Measurements from ENCODE around the gene ZNF488.

Gene ZNF488

DNA sequence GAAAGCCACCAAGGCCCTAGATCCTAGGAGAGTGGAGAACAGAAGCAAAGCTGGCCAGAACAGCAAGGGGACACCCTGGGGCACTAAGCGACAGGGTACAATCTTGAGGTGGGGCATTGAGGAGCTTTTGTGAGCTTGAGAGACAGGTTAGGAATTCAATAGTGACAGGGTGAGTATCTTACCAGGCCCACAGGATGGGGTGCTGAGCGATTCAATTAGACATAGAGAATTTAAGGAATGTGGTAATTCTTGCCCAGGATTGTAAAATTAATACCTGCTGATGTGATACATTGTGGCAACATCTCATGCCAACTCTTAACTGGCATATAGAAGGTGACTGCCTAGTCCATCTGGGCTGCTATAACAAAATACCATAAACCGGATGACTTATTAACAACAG lies 21.9 kb downstream of the ZNF488 start:
- no peak overlapping the region for H3K9ac ChIP-seq (ENCODE audit: insufficient read length)
- no peak overlapping the region for H3K27ac ChIP-seq
- no peaks in the 10 kb centered on the region for H3K36me3 ChIP-seq (ENCODE audit: insufficient read depth, low read length)
- TF ChIP-seq EZH2 (IDR thresholded peaks at IDR 0.05) (no peak), FOXP2 (optimal IDR thresholded peaks at IDR 0.05; ENCODE audit: control extremely low read depth, extremely low read length, insufficient read depth) (no peak), POLR2AphosphoS5 (IDR thresholded peaks at IDR 0.05; ENCODE audit: borderline replicate concordance, low read depth, low read length) (no peak)
- no peak for DNase-seq (ENCODE audit: low read depth, low spot score)
- H3K9me3 ChIP-seq (ENCODE audit: low read depth, low read length): no peaks in the 10 kb centered on the region
- H3K4me3 ChIP-seq: no peak overlapping the region

DNA sequence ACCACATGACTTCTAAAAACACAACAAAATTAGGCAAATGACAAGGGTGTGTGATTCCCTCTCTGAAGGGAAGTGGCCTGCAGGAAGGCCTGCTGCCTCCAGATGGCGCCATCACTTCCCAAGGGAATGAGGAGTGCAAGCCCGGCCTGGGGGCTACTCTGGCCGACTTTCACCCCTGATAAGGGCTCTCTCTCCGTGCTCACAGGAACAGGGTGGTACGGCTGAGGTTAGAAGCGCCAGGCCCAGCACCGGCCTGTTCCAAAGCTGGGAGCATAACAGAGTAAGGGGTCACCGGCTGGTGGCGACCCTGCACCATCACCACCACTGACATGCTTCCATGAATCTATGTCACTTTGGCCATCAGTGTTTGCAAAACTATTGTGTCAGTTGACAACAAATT lies 22.8 kb downstream of the ZNF488 start:
- no peak for TF ChIP-seq FOXP2 (optimal IDR thresholded peaks at IDR 0.05; ENCODE audit: control extremely low read depth, extremely low read length, insufficient read depth)
- Histone ChIP-seq H3K27ac (no peak overlapping the region), H3K9me3 (ENCODE audit: low read depth, low read length) (no peaks in the 10 kb centered on the region), H3K36me3 (ENCODE audit: insufficient read depth, low read length) (no peaks in the 10 kb centered on the region), H3K9ac (ENCODE audit: insufficient read length) (no peak overlapping the region), H3K4me3 (no peak overlapping the region)
- DNase-seq (ENCODE audit: low read depth, low spot score): no peak

DNA sequence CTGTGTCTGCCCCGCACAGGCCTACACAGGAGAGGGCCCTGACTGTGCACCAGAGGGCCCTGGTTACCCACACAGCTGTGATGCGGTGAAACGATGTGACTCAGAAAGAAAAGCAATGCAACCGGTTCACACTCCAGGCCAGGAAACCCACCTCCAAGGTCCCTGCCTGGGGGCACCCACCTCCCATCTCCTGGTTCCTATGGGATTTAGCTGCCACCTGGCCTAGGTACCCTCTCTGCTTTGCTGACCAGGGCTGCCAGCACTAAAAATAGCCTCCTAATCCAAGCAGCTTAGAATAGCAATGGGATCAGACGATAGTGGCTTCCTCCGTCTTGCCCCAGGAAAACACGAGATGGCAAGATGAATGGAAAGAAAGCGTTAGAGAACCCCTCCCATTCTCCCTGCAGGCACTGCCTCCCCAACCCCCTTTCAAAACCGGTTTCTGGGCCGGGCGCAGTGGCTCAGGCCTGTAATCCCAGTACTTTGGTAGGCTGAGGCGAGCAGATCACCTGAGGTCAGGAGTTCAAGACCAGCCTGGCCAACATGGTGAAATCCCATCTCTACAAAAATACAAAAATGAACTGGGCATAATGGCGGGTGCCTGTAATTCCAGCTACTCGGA lies 23.6 kb downstream of the ZNF488 start:
- Histone ChIP-seq H3K36me3 (ENCODE audit: insufficient read depth, low read length) (no peaks in the 10 kb centered on the region), H3K9me3 (ENCODE audit: low read depth, low read length) (no peaks in the 10 kb centered on the region), H3K27ac (no peak overlapping the region)

DNA sequence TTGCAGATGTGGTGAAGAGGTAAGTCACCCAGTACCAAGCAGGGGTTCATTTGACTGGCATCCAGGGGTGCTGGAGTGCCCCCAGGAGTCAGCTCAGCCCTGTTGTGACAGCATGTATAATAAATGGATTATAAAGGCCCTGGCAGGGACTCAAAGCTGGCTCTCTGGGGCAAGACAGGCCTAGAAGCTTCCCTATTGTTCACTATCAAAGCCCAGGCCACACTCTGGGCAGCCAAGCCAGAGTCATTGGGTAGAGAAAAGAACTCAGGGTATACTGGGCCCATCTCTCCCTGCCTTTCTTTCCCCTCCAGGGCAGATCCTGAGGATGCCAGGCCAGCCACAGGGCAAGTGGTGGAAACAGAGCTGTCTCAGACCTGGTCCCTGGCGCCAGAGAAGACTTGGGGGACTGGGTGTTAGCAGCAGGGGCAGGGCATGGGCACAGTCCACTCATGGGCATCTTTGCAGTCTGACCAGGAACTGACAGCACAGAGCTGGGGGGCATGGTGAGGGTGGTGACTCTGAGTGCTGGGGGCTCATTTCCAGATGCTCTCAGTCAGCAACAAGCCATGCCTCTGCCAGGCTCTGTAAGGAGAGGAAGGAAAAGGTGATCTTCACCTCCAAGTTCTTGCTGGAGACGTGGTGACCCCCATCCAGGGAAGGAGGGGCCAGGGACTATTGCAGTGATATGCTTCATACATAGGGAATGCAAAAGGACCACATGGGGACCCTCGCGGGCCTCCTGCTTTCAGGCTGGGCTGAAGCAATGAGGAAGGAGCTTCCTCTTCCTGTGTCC lies 24.3 kb downstream of the ZNF488 start:
- no peak for DNase-seq (ENCODE audit: low read depth, low spot score)
- TF ChIP-seq POLR2AphosphoS5 (IDR thresholded peaks at IDR 0.05; ENCODE audit: borderline replicate concordance, low read depth, low read length) (no peak), FOXP2 (optimal IDR thresholded peaks at IDR 0.05; ENCODE audit: control extremely low read depth, extremely low read length, insufficient read depth) (no peak), EZH2 (IDR thresholded peaks at IDR 0.05) (no peak)
- no peaks in the 10 kb centered on the region for H3K36me3 ChIP-seq (ENCODE audit: insufficient read depth, low read length)
- no peaks in the 10 kb centered on the region for H3K9me3 ChIP-seq (ENCODE audit: low read depth, low read length)
- no peak overlapping the region for H3K9ac ChIP-seq (ENCODE audit: insufficient read length)
- no peak overlapping the region for H3K27ac ChIP-seq
- H3K4me3 ChIP-seq: no peak overlapping the region

More for the DNA sequence above, 23.6 kb downstream of the ZNF488 start:
- no peak for TF ChIP-seq EZH2 (IDR thresholded peaks at IDR 0.05)
- no peak for TF ChIP-seq POLR2AphosphoS5 (IDR thresholded peaks at IDR 0.05; ENCODE audit: borderline replicate concordance, low read depth, low read length)
- TF ChIP-seq FOXP2 (optimal IDR thresholded peaks at IDR 0.05; ENCODE audit: control extremely low read depth, extremely low read length, insufficient read depth): no peak
- Histone ChIP-seq H3K4me3 (no peak overlapping the region), H3K9ac (ENCODE audit: insufficient read length) (no peak overlapping the region)
- no peak for DNase-seq (ENCODE audit: low read depth, low spot score)

DNA sequence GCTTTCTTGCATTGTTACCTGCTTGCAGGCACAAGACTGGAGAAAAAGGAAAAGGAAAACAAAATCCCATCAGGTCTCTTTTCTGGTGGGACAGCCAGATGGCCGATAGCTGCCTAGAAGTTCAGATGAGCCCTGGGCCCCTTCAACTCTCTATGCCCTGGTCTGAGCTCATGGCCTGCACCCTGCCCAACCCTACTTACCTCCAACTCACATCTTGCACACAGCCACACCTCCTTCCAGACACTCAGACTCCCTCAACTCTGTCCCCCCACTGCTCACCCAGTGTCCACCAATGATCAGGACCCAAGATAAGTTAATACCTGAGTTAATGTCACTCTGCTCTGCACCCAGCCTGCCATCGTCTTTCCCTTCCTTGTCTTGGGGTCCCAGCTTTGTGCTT lies 25.0 kb downstream of the ZNF488 start:
- H3K36me3 ChIP-seq (ENCODE audit: insufficient read depth, low read length): no peaks in the 10 kb centered on the region
- H3K9ac ChIP-seq (ENCODE audit: insufficient read length): no peak overlapping the region
- H3K9me3 ChIP-seq (ENCODE audit: low read depth, low read length): no peaks in the 10 kb centered on the region
- no peak for TF ChIP-seq FOXP2 (optimal IDR thresholded peaks at IDR 0.05; ENCODE audit: control extremely low read depth, extremely low read length, insufficient read depth)
- TF ChIP-seq EZH2 (IDR thresholded peaks at IDR 0.05): no peak
- no peak for TF ChIP-seq POLR2AphosphoS5 (IDR thresholded peaks at IDR 0.05; ENCODE audit: borderline replicate concordance, low read depth, low read length)
- H3K4me3 ChIP-seq: no peak overlapping the region
- H3K27ac ChIP-seq: no peak overlapping the region
- DNase-seq (ENCODE audit: low read depth, low spot score): no peak

DNA sequence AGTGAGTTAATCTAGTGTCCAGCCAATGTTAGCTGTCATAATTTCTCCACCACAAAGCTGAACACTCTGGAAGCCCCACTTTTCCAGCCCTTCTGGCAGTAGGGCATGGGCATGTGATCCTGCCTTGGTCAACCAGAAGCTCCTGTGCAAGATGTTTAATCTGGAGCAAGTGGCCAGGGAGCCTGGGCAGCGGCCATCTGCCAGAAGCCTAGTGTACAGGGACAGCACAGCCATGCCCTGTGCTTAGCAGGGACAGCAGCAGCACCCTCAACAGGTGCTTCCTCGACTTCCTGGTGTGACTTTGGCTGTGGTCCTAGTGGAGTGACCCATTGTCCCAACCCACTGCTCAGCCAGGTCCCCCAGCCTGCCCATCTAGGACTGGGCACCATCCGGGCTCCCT lies 25.6 kb downstream of the ZNF488 start:
- TF ChIP-seq FOXP2 (optimal IDR thresholded peaks at IDR 0.05; ENCODE audit: control extremely low read depth, extremely low read length, insufficient read depth) (no peak), EZH2 (IDR thresholded peaks at IDR 0.05) (no peak), POLR2AphosphoS5 (IDR thresholded peaks at IDR 0.05; ENCODE audit: borderline replicate concordance, low read depth, low read length) (no peak)
- DNase-seq (ENCODE audit: low read depth, low spot score): no peak
- Histone ChIP-seq H3K9ac (ENCODE audit: insufficient read length) (no peak overlapping the region), H3K27ac (no peak overlapping the region), H3K4me3 (no peak overlapping the region), H3K9me3 (ENCODE audit: low read depth, low read length) (no peaks in the 10 kb centered on the region), H3K36me3 (ENCODE audit: insufficient read depth, low read length) (no peaks in the 10 kb centered on the region)

DNA sequence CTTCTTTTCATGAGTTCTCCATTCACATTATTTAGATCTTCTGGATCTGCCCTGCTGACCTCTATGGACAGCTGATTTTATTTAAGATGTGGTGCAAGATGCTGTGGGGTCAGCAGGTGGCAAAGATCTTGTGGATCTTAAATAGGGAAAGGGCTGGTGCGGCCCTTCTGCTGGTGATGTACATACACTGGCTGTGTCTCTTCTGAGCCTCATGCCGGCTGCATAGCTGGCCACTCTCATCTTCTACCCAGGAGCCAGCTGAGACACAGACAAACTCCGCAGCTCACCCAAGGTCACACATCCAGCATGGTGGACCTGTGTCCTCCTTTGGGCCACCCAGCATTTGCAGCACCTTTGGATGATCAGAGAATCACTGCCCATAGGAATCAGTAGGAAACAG lies 26.2 kb downstream of the ZNF488 start:
- no peak overlapping the region for H3K9ac ChIP-seq (ENCODE audit: insufficient read length)
- no peaks in the 10 kb centered on the region for H3K36me3 ChIP-seq (ENCODE audit: insufficient read depth, low read length)
- DNase-seq (ENCODE audit: low read depth, low spot score): no peak
- no peaks in the 10 kb centered on the region for H3K9me3 ChIP-seq (ENCODE audit: low read depth, low read length)
- no peak overlapping the region for H3K4me3 ChIP-seq
- TF ChIP-seq EZH2 (IDR thresholded peaks at IDR 0.05) (no peak), POLR2AphosphoS5 (IDR thresholded peaks at IDR 0.05; ENCODE audit: borderline replicate concordance, low read depth, low read length) (no peak), FOXP2 (optimal IDR thresholded peaks at IDR 0.05; ENCODE audit: control extremely low read depth, extremely low read length, insufficient read depth) (no peak)
- no peak overlapping the region for H3K27ac ChIP-seq

DNA sequence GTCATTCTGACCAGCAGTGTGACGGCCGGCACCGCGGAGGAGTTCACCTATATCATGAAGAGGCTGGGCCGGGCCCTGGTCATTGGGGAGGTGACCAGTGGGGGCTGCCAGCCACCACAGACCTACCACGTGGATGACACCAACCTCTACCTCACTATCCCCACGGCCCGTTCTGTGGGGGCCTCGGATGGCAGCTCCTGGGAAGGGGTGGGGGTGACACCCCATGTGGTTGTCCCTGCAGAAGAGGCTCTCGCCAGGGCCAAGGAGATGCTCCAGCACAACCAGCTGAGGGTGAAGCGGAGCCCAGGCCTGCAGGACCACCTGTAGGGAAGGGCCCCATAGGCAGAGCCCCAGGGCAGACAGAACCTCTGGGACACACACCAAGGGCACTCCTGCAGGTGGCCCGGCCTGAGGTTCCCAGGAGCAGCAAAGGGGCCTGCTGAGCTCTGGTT lies 26.9 kb downstream of the ZNF488 start:
- DNase-seq (ENCODE audit: low read depth, low spot score): no peak
- Histone ChIP-seq H3K9me3 (ENCODE audit: low read depth, low read length) (no peaks in the 10 kb centered on the region), H3K36me3 (ENCODE audit: insufficient read depth, low read length) (no peaks in the 10 kb centered on the region), H3K4me3 (no peak overlapping the region), H3K9ac (ENCODE audit: insufficient read length) (no peak overlapping the region), H3K27ac (no peak overlapping the region)
- TF ChIP-seq FOXP2 (optimal IDR thresholded peaks at IDR 0.05; ENCODE audit: control extremely low read depth, extremely low read length, insufficient read depth) (no peak), POLR2AphosphoS5 (IDR thresholded peaks at IDR 0.05; ENCODE audit: borderline replicate concordance, low read depth, low read length) (no peak), EZH2 (IDR thresholded peaks at IDR 0.05) (no peak)

Data from SK-N-MC (cell line).